GM21717 (cell line): Measurements from ENCODE around the gene BAHCC1.

Source experiments
- ATAC-seq: cut with Tn5 transposase; IDR thresholded peaks from one replicate; pipeline ENCODE4 v1.9.1; 2021; ENCODE audit warnings: mild to moderate bottlenecking, moderate library complexity; ENCODE audit not compliant: unreplicated experiment

The BAHCC1 gene

GRCh38 chr17:81459224-81459623, 64.0 kb downstream of the BAHCC1 start:
- no peak for ATAC-seq

GRCh38 chr17:81459864-81460263, 64.6 kb downstream of the BAHCC1 start:
- no peak for ATAC-seq

- no peak for ATAC-seq
Observed at GRCh38 chr17:81460856-81461460, 65.7 kb downstream of the BAHCC1 start.

GRCh38 chr17:81461607-81462500, 66.6 kb downstream of the BAHCC1 start:
- no peak for ATAC-seq

- ATAC-seq = no peak
Observed at GRCh38 chr17:81462506-81463125, 67.4 kb downstream of the BAHCC1 start.

GRCh38 chr17:81463506-81463905, 68.2 kb downstream of the BAHCC1 start:
- no peak for ATAC-seq

GRCh38 chr17:81464586-81464985, 69.3 kb downstream of the BAHCC1 start:
- no peak for ATAC-seq

- no peak for ATAC-seq
Observed at GRCh38 chr17:81465910-81466309, 70.7 kb downstream of the BAHCC1 start.

- ATAC-seq = no peak
Observed at GRCh38 chr17:81466564-81467472, 71.6 kb downstream of the BAHCC1 start.

GRCh38 chr17:81468111-81468769, 73.0 kb downstream of the BAHCC1 start:
- ATAC-seq = no peak

- ATAC-seq = no peak
Observed at GRCh38 chr17:81468770-81469121, 73.5 kb downstream of the BAHCC1 start.

- ATAC-seq = no peak
Observed at GRCh38 chr17:81469266-81469665, 74.0 kb downstream of the BAHCC1 start.

GRCh38 chr17:81470270-81470943, 75.2 kb downstream of the BAHCC1 start:
- no peak for ATAC-seq

- no peak for ATAC-seq
Observed at GRCh38 chr17:81470944-81471817, 75.9 kb downstream of the BAHCC1 start.

GRCh38 chr17:81471818-81472456, 76.7 kb downstream of the BAHCC1 start:
- no peak for ATAC-seq

- ATAC-seq = no peak
Observed at GRCh38 chr17:81473019-81473418, 77.8 kb downstream of the BAHCC1 start.

- ATAC-seq = no peak
Observed at GRCh38 chr17:81474958-81475357, 79.7 kb downstream of the BAHCC1 start.

GRCh38 chr17:81476097-81476496, 80.8 kb downstream of the BAHCC1 start:
- no peak for ATAC-seq
